Mucosa of descending colon (tissue), 3 donors: ENCODE data around the gene KMT5B. TPM values are rescaled to one million over a fixed set of nuclear protein-coding genes. Genes with fewer than 3 reads are reported as not detected.

Experiments used
- ATAC-seq: fragments of 200-7000 bp; cut with Tn5 transposase; one replicate; pipeline ENCODE4 v1.9.1; 2020; ENCODE audit warnings: mild to moderate bottlenecking, moderate library complexity
- DNase-seq, 3 donors: peaks; one replicate each; pipeline ENCODE4 v3.0.0-alpha.2; 2020
- H3K36me3 ChIP-seq: fragments of 200-600 bp; one replicate; pipeline ENCODE4 v1.8.0; 2021; ENCODE audit warnings: low read depth, mild to moderate bottlenecking
- H3K4me1 ChIP-seq: fragments of 200-600 bp; one replicate; pipeline ENCODE4 v1.8.0; 2021; ENCODE audit warnings: low read depth, mild to moderate bottlenecking
- H3K4me3 ChIP-seq: fragments of 200-600 bp; one replicate; pipeline ENCODE4 v1.8.0; 2021; ENCODE audit warnings: mild to moderate bottlenecking
- H3K9me3 ChIP-seq: fragments of 200-600 bp; one replicate; pipeline ENCODE4 v1.8.0; 2021; ENCODE audit warnings: mild to moderate bottlenecking
- intact Hi-C, 2 donors: fragments of 100-400 bp; cut with DNase I in 1 of 2; cut with micrococcal nuclease in 1 of 2; formaldehyde crosslinking; loops; one replicate each; pipeline versions ENCODE4 v1.11.0 to v1.11.1; 2022; cut with DNase I, micrococcal nuclease
- total RNA-seq, 3 donors: library from RNA; stranded (reverse); fragmentation: NEBNext Ultra II Directional in 2 of 3; extraction: Animal tissue kit (Norgen Biotek cat#: 25700) in 2 of 3; gene quantifications; one replicate each; pipeline versions ENCODE4 v1.2.1 to v1.2.4, GENCODE V29; 2021 to 2023
- TF ChIP-seq, protein P1 (sequence below): fragments of 200-600 bp; IDR thresholded peaks from one replicate; pipeline ENCODE4 v1.8.0; 2022; ENCODE audit warnings: antibody characterized with exemption, mild to moderate bottlenecking
- donor health status: DM: no; HTN: no; CAD: no; lungs with moderate emphysema.
- donor health status: DM: no; HTN: no; CAD: no.
- donor health status: DM: no; HTN: yes; CAD: no.

KMT5B gene
- total RNA-seq, 3 donors from 2014 or later, result 56.4 to 71.3 (median 65.1) TPM

DNA sequence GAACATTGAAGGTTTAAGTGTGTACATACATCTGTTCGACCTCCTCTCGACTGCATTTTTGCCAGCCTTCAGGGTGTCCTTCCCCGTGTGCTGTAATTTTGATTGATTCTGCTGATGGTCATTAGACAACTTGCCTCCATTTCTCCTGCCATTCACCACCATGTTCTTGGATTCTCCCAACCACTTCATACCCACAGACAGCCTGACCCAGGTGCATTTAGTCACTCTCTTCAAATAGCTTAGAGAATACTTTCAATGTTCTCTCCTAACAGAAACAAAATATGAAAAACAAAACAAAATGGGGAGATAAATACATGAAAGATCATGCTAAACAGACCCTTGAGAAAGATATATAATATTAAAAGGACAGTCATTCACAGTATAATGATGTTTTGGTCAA, 23.2 kb downstream of the KMT5B start:
- intact Hi-C loops, result no loop called here
- DNase-seq (no peak), ATAC-seq (no peak)
- H3K36me3 ChIP-seq, result peaks cover 2% of the 10 kb centered on the region
- no peak overlapping the region for H3K4me3 ChIP-seq
- TF ChIP-seq, protein P1, sequence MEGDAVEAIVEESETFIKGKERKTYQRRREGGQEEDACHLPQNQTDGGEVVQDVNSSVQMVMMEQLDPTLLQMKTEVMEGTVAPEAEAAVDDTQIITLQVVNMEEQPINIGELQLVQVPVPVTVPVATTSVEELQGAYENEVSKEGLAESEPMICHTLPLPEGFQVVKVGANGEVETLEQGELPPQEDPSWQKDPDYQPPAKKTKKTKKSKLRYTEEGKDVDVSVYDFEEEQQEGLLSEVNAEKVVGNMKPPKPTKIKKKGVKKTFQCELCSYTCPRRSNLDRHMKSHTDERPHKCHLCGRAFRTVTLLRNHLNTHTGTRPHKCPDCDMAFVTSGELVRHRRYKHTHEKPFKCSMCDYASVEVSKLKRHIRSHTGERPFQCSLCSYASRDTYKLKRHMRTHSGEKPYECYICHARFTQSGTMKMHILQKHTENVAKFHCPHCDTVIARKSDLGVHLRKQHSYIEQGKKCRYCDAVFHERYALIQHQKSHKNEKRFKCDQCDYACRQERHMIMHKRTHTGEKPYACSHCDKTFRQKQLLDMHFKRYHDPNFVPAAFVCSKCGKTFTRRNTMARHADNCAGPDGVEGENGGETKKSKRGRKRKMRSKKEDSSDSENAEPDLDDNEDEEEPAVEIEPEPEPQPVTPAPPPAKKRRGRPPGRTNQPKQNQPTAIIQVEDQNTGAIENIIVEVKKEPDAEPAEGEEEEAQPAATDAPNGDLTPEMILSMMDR, result no peak
- no peaks in the 10 kb centered on the region for H3K9me3 ChIP-seq
- peaks cover 6% of the 10 kb centered on the region for H3K4me1 ChIP-seq

DNA sequence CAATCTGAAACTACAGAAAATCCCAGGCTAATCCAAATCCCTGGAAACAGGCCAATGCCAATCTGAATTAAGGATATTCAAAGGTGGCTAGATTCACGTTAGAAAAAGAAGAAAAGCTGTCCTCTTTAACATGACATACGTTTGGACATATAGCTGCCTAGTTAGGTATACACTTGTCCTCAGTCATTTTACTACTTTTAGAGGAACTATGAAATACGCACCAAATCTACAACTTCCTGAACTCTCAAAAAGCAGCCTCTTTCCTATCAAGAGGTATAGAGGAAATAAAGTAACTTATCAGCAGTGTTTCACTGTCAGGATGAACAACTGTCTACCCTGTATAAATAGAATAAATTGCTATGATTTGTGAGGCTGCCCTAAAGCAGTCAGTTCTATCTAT, 24.0 kb downstream of the KMT5B start:
- peaks cover 4% of the 10 kb centered on the region for H3K36me3 ChIP-seq
- TF ChIP-seq, protein P1, result no peak
- no peak overlapping the region for H3K4me3 ChIP-seq
- ATAC-seq (no peak), DNase-seq (no peak)
- intact Hi-C loops, result no loop called here
- H3K4me1 ChIP-seq, result peaks cover 6% of the 10 kb centered on the region
- no peaks in the 10 kb centered on the region for H3K9me3 ChIP-seq

DNA sequence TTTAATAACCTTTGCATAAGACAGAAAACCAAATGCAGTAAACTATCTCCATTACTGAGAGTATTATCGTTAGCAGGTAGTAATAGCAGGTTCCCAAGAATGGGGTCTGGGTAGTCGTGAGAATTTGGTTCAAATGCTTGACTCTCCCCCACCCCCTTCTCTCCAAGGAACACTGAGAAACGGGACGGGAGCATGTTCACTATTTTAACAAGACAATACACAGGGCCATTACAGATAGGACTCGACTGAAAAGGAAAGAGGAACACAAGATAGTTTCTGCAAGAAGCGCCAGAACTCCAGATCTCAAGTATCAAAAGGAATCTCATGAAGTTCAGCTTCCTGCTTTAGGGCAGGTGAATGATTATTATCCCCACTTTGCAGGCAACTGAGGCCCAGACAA, 27.0 kb downstream of the KMT5B start:
- no peak for DNase-seq
- H3K4me1 ChIP-seq, result no peaks in the 10 kb centered on the region
- no peaks in the 10 kb centered on the region for H3K9me3 ChIP-seq
- intact Hi-C loops, result no loop called here
- TF ChIP-seq, protein P1, result no peak
- no peak overlapping the region for H3K4me3 ChIP-seq
- ATAC-seq, result no peak
- H3K36me3 ChIP-seq, result peaks cover 4% of the 10 kb centered on the region

DNA sequence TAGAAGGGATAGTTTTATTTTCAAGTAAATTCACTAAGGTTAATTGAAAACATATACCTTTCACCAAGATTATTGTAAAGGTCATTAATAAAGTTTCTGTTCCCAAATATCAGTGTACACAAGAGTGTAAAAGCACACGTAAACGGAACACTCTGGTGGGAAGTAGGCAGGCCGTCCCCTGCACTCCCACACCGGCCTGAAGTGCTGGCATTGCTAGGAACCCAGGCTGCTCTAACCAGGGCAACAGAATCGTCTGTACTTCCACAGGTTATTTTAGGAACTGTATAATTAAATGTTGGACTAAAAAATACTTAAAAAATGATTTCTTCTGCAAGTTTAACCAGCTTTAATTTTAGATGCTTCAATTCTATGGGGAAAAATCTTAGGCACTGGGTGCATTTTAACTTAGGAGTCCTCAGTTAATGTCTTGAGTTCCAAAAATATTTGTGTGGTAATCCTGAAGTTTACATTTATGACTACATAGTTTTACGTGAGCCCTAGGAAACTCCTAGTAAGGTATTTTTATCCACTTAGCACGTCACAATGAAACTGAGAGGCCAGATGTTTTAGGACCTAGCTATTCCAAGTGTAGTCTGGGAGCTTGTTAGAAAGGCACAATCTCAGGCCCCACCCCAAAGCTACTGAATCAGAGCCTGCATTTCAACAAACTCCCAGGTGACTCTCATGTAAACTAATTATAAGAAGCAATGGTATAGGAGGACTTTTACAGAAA, 31.2 kb downstream of the KMT5B start:
- ATAC-seq (no peak), DNase-seq (no peak)
- intact Hi-C loops, result no loop called here
- Histone ChIP-seq H3K36me3 (peaks cover 4% of the 10 kb centered on the region), H3K4me1 (no peaks in the 10 kb centered on the region), H3K9me3 (no peaks in the 10 kb centered on the region), H3K4me3 (no peak overlapping the region)
- TF ChIP-seq, protein P1, result no peak

DNA sequence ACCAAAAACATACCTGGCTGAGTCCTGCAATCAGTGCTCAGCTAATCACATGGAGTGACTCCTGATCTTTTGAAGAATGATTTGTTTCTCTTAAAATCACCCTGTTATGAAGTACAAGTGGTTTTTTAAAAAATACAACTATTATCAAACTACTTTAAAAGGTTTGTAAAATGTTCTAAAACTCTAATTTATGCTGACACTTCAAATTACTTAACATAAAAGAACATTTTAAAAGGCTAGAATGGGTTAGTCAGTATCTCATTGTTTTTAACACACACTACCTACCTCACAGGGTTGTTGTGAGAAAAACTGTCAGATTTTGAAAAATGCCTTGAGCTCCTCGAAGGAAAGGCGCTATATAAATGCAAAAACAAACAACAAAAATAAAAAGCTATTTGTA, 33.2 kb downstream of the KMT5B start:
- Histone ChIP-seq H3K4me1 (no peaks in the 10 kb centered on the region), H3K36me3 (peaks cover 2% of the 10 kb centered on the region), H3K4me3 (no peak overlapping the region), H3K9me3 (no peaks in the 10 kb centered on the region)
- DNase-seq (no peak), ATAC-seq (no peak)
- intact Hi-C loops, result no loop called here
- TF ChIP-seq, protein P1, result no peak
